G401 (cell line): ENCODE results near the gene ZNF595. TPM values are rescaled to one million over a fixed set of nuclear protein-coding genes. Genes with fewer than 3 reads are reported as not detected.
"Not testable (repeated sequence)": the region's sequence is repeated elsewhere in the genome, so short reads cannot be mapped to it uniquely, and the experiment has no call there.

Experiments
- DNase-seq: peaks from one replicate; pipeline ENCODE4 v3.0.0-alpha.2; 2015; ENCODE audit warnings: low spot score
- in situ Hi-C: cut with HindIII; loops from 2 replicates; pipeline ENCODE4 v1.10.0; 2016; ENCODE audit warnings: low sequenced_read_pairs, mixed read lengths
- total RNA-seq: library from RNA; depleted of rRNA; stranded (reverse); fragments of >200 nt; shearing (Covaris generic); gene quantifications from 2 replicates; pipeline ENCODE4 v1.2.3, GENCODE V29; 2014

ZNF595 gene
- total RNA-seq, 1 experiment from 2014 or later, result 16.8 TPM

GRCh38 chr4:64733-65132 lies 11.6 kb downstream of the ZNF595 start:
- DNase-seq, in situ Hi-C loops: not testable (repeated sequence)

- in situ Hi-C loops, result no loop called here
These were observed 18.7 kb downstream of the ZNF595 start for GRCh38 chr4:71830-72229.

GRCh38 chr4:85951-86350 lies 32.8 kb downstream of the ZNF595 start:
- in situ Hi-C loops, result no loop called here
- DNase-seq, result no peak

More at GRCh38 chr4:71830-72229, 18.7 kb downstream of the ZNF595 start:
- DNase-seq, result no peak

GRCh38 chr4:86559-87324 lies 33.6 kb downstream of the ZNF595 start:
- in situ Hi-C loops, DNase-seq: not testable (repeated sequence)

GRCh38 chr4:98386-98785 lies 45.3 kb downstream of the ZNF595 start:
- no peak for DNase-seq
- in situ Hi-C loops, result no loop called here

GRCh38 chr4:99863-100262 lies 46.7 kb downstream of the ZNF595 start:
- no peak for DNase-seq
- in situ Hi-C loops, result no loop called here

GRCh38 chr4:107083-107443 lies 53.9 kb downstream of the ZNF595 start:
- in situ Hi-C loops, result no loop called here
- no peak for DNase-seq

- in situ Hi-C loops, result no loop called here
These were observed 54.6 kb downstream of the ZNF595 start for GRCh38 chr4:107444-108429.

GRCh38 chr4:112771-113170 lies 59.6 kb downstream of the ZNF595 start:
- DNase-seq, result no peak
- in situ Hi-C loops, result no loop called here

More at GRCh38 chr4:107444-108429, 54.6 kb downstream of the ZNF595 start:
- DNase-seq, result no peak

GRCh38 chr4:113732-114131 lies 60.6 kb downstream of the ZNF595 start:
- in situ Hi-C loops, result no loop called here
- DNase-seq, result no peak

GRCh38 chr4:114149-114548 lies 61.0 kb downstream of the ZNF595 start:
- DNase-seq, result no peak
- in situ Hi-C loops, result no loop called here

GRCh38 chr4:116499-116898 lies 63.4 kb downstream of the ZNF595 start:
- no peak for DNase-seq
- in situ Hi-C loops, result no loop called here

- no peak for DNase-seq
- in situ Hi-C loops, result no loop called here
These were observed 67.5 kb downstream of the ZNF595 start for GRCh38 chr4:120616-121015.

GRCh38 chr4:121408-122084 lies 68.4 kb downstream of the ZNF595 start:
- in situ Hi-C loops, result no loop called here
- no peak for DNase-seq

GRCh38 chr4:123922-124274 lies 70.8 kb downstream of the ZNF595 start:
- in situ Hi-C loops, DNase-seq: not testable (repeated sequence)

GRCh38 chr4:124275-125081 lies 71.4 kb downstream of the ZNF595 start, which contains the start of gene ZNF718:
Gene ZNF718 (plus strand): TSS chr4:124501. CDS start chr4:124671, 170 bp downstream.
- peak; percentile 98 for DNase-seq
- in situ Hi-C loops, result no loop called here

- DNase-seq, result peak; percentile 50
- in situ Hi-C loops, result no loop called here
These were observed 72.1 kb downstream of the ZNF595 start for GRCh38 chr4:125091-125771.

- DNase-seq, result peak; percentile 19
- in situ Hi-C loops, result no loop called here
These were observed 72.7 kb downstream of the ZNF595 start for GRCh38 chr4:125833-126232.
